Stomach (tissue), 9 donors: ENCODE measurements around the gene CBLN1. TPM values are rescaled to one million over a fixed set of nuclear protein-coding genes. Genes with fewer than 3 reads are reported as not detected.
A peak's percentile ranks its signal among the peaks of the same experiment; 100 is the strongest.

Source experiments
- DNase-seq, 2 donors: peaks; one replicate each; pipeline versions ENCODE4 v3.0.0 to v3.0.0-alpha.2; 2013 to 2019
- H3K27ac ChIP-seq, 5 donors: fragments of 200-600 bp in 4 of 5; sonication (generic) in 4 of 5; one replicate each; pipeline ENCODE4 v1.5.1; 2013 to 2019; ENCODE audit warnings: mild to moderate bottlenecking in 1 of 5, moderate library complexity in 1 of 5
- H3K27me3 ChIP-seq, 3 donors: fragments of 200-600 bp; sonication (generic); one replicate each; pipeline ENCODE4 v1.5.1; 2017 to 2019; ENCODE audit warnings: mixed run types in 1 of 3
- H3K36me3 ChIP-seq, 4 donors: fragments of 200-600 bp; sonication (generic); 1 replicate in 3 of 4; 2 replicates in 1 of 4; pipeline ENCODE4 v1.5.1; 2016 to 2019
- H3K4me1 ChIP-seq, 4 donors: fragments of 200-600 bp; sonication (generic); one replicate each; pipeline ENCODE4 v1.5.1; 2016 to 2019
- H3K4me3 ChIP-seq, 4 donors: fragments of 200-600 bp; sonication (generic) in 3 of 4; one replicate each; pipeline ENCODE4 v1.5.1; 2016 to 2019; ENCODE audit warnings: mild to moderate bottlenecking in 1 of 4
- H3K9me3 ChIP-seq, 4 donors: fragments of 200-600 bp; sonication (generic); one replicate each; pipeline ENCODE4 v1.5.1; 2016 to 2019
- CTCF ChIP-seq, 7 experiments: fragments of 450-650 bp in 4 of 7; fragments of 200-600 bp in 3 of 7; sonication (generic) in 3 of 7; IDR thresholded peaks; one replicate each; pipeline ENCODE4 v1.5.1; 2016 to 2019; ENCODE audit warnings: antibody characterized with exemption in 7 of 7, control low read depth in 2 of 7, mild to moderate bottlenecking in 1 of 7
- EP300 ChIP-seq: sonication (generic); formaldehyde crosslinking; IDR thresholded peaks from one replicate; pipeline ENCODE4 v1.6.1; 2017; ENCODE audit warnings: antibody characterized with exemption
- POLR2A ChIP-seq, 4 donors: fragments of 450-650 bp; IDR thresholded peaks; one replicate each; pipeline ENCODE4 v1.6.1; 2016; ENCODE audit warnings: antibody characterized with exemption in 4 of 4, control low read depth in 2 of 4, mild to moderate bottlenecking in 1 of 4, moderate library complexity in 1 of 4
- POLR2AphosphoS5 ChIP-seq, 3 donors: sonication (generic); formaldehyde crosslinking; IDR thresholded peaks; one replicate each; pipeline ENCODE4 v1.6.1; 2016; ENCODE audit warnings: antibody characterized with exemption in 3 of 3
- WGBS, 5 donors: extraction: QIAGEN DNeasy Blood & Tissue Kit in 3 of 5; methylation state at CpG; one replicate each; pipeline versions ENCODE4 v1.1.5 to v1.1.7; 2013 to 2018; 5-methylcytosine and 5-hydroxymethylcytosine counted together
- intact Hi-C: fragments of 100-400 bp; cut with DNase I; formaldehyde crosslinking; loops from one replicate; pipeline ENCODE4 v1.15.1; 2023; ENCODE audit warnings: low total_unique reads
- polyA plus RNA-seq, 3 donors: library from polyadenylated mRNA; stranded (reverse); fragments of 200-250 nt; gene quantifications; one replicate each; pipeline ENCODE4 v1.2.3, GENCODE V29; 2013
- total RNA-seq, 5 donors: library from RNA; depleted of rRNA; stranded (reverse); fragments of >200 nt; gene quantifications; one replicate each; pipeline versions ENCODE4 v1.1.0 to v1.2.3, GENCODE V29; 2014 to 2016
- donor health status: healthy with polysubstance abuse.
- donor health status: Bipolar disorder and iron deficiency.
- donor health status: healthy.

CBLN1 gene
- total and polyA plus RNA-seq, 8 donors: 0.19 to 2.2 (median 0.72) TPM; not detected in 5

GRCh38 chr16:49280841-49281371 is 732 bp downstream of the CBLN1 start:
- intact Hi-C loops: no loop called here
- TF ChIP-seq CTCF (IDR thresholded peaks at IDR 0.05) (no peak), POLR2AphosphoS5 (IDR thresholded peaks at IDR 0.05) (no peak)
- Histone ChIP-seq H3K36me3 (no peaks in the 10 kb centered on the region), H3K27me3 (peaks cover 46 to 100% (median 91%) of the 10 kb centered on the region in 3 donors), H3K4me3 (peak overlapping the region; percentile 43 to 58 (median 48)), H3K27ac (no peak overlapping the region), H3K4me1 (peaks cover 22 to 68% (median 45%) of the 10 kb centered on the region in 4 donors), H3K9me3 (peaks cover 0 to 13% (median 0%) of the 10 kb centered on the region in 4 donors)
- WGBS, 5 donors: 2 to 5% (median 3%) methylated on average over 26 to 37 of the region's 37 CpGs
- DNase-seq: peak in 1 of 2 donors; percentile 8

GRCh38 chr16:49280105-49280741 is 1.4 kb downstream of the CBLN1 start:
- Histone ChIP-seq H3K4me3 (no peak overlapping the region), H3K27ac (no peak overlapping the region), H3K9me3 (peaks cover 0 to 13% (median 0%) of the 10 kb centered on the region in 4 donors), H3K4me1 (peaks cover 22 to 71% (median 45%) of the 10 kb centered on the region in 4 donors), H3K27me3 (peaks cover 53 to 100% (median 98%) of the 10 kb centered on the region in 3 donors), H3K36me3 (no peaks in the 10 kb centered on the region)
- peak in 1 of 2 donors; percentile 35 for DNase-seq
- TF ChIP-seq POLR2AphosphoS5 (IDR thresholded peaks at IDR 0.05) (no peak), POLR2A (IDR thresholded peaks at IDR 0.05) (no peak), EP300 (no peak), CTCF (IDR thresholded peaks at IDR 0.05) (no peak)
- WGBS, 5 donors: 2 to 4% (median 3%) methylated on average over 31 to 39 of the region's 39 CpGs
- intact Hi-C loops: no loop called here

- 4 to 10% (median 6%) methylated on average over 29 of the region's 29 CpGs for WGBS, 5 donors
- Histone ChIP-seq H3K27me3 (peaks cover 62 to 100% (median 99%) of the 10 kb centered on the region in 3 donors), H3K27ac (no peak overlapping the region), H3K4me3 (no peak overlapping the region), H3K9me3 (peaks cover 0 to 13% (median 0%) of the 10 kb centered on the region in 4 donors), H3K4me1 (peaks cover 22 to 81% (median 45%) of the 10 kb centered on the region in 4 donors), H3K36me3 (no peaks in the 10 kb centered on the region)
- peak in 1 of 2 donors; percentile 6 for DNase-seq
- intact Hi-C loops: no loop called here
- TF ChIP-seq EP300 (no peak), CTCF (IDR thresholded peaks at IDR 0.05) (no peak), POLR2A (IDR thresholded peaks at IDR 0.05) (no peak), POLR2AphosphoS5 (IDR thresholded peaks at IDR 0.05) (no peak)
Measured at GRCh38 chr16:49278944-49279725, 2.5 kb downstream of the CBLN1 start.

GRCh38 chr16:49278567-49278827 is 3.1 kb downstream of the CBLN1 start:
- DNase-seq: no peak
- Histone ChIP-seq H3K27me3 (peaks cover 58 to 100% (median 96%) of the 10 kb centered on the region in 3 donors), H3K36me3 (no peaks in the 10 kb centered on the region), H3K9me3 (peaks cover 0 to 13% (median 0%) of the 10 kb centered on the region in 4 donors), H3K4me1 (peaks cover 21 to 77% (median 43%) of the 10 kb centered on the region in 4 donors), H3K27ac (no peak overlapping the region), H3K4me3 (no peak overlapping the region)
- TF ChIP-seq EP300 (no peak), POLR2A (IDR thresholded peaks at IDR 0.05) (no peak), POLR2AphosphoS5 (IDR thresholded peaks at IDR 0.05) (no peak), CTCF (IDR thresholded peaks at IDR 0.05) (no peak)
- 13 to 17% (median 14%) methylated on average over 11 of the region's 11 CpGs for WGBS, 5 donors
- intact Hi-C loops: no loop called here
